Measurements from ENCODE around the gene LINGO4. TPM values are rescaled to one million over a fixed set of nuclear protein-coding genes. Genes with fewer than 3 reads are reported as not detected.
"Not testable (repeated sequence)": the region's sequence is repeated elsewhere in the genome, so short reads cannot be mapped to it uniquely, and the experiment has no call there.

Gene LINGO4
- total RNA-seq, 1 donor: not detected

- no peaks in the 10 kb centered on the region for H3K79me2 ChIP-seq (ENCODE audit: insufficient read depth, low read length)
- no peak overlapping the region for H3K4me3 ChIP-seq (ENCODE audit: insufficient read depth, low read length)
- TF ChIP-seq, protein P1, sequence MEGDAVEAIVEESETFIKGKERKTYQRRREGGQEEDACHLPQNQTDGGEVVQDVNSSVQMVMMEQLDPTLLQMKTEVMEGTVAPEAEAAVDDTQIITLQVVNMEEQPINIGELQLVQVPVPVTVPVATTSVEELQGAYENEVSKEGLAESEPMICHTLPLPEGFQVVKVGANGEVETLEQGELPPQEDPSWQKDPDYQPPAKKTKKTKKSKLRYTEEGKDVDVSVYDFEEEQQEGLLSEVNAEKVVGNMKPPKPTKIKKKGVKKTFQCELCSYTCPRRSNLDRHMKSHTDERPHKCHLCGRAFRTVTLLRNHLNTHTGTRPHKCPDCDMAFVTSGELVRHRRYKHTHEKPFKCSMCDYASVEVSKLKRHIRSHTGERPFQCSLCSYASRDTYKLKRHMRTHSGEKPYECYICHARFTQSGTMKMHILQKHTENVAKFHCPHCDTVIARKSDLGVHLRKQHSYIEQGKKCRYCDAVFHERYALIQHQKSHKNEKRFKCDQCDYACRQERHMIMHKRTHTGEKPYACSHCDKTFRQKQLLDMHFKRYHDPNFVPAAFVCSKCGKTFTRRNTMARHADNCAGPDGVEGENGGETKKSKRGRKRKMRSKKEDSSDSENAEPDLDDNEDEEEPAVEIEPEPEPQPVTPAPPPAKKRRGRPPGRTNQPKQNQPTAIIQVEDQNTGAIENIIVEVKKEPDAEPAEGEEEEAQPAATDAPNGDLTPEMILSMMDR (IDR thresholded peaks at IDR 0.05; ENCODE audit: extremely low read depth, low read depth, low read length): no peak
- no peak overlapping the region for H2AFZ ChIP-seq (ENCODE audit: low read length)
- H3K27me3 ChIP-seq (ENCODE audit: insufficient read depth, low read length): peaks cover 11% of the 10 kb centered on the region
- no peaks in the 10 kb centered on the region for H3K9me3 ChIP-seq (ENCODE audit: low read depth, low read length)
- no peak overlapping the region for H3K4me2 ChIP-seq (ENCODE audit: insufficient read depth, low read length)
- H3K36me3 ChIP-seq (ENCODE audit: insufficient read depth, low read length): no peaks in the 10 kb centered on the region
- no peaks in the 10 kb centered on the region for H4K20me1 ChIP-seq (ENCODE audit: insufficient read depth, low read length)
- no peak for DNase-seq (ENCODE audit: insufficient read length, low spot score, missing footprints)
- H3K4me1 ChIP-seq (ENCODE audit: insufficient read depth, low read length): no peaks in the 10 kb centered on the region
- H3K27ac ChIP-seq (ENCODE audit: low read depth, low read length): no peak overlapping the region
These were observed 22.5 kb downstream of the LINGO4 start for GRCh38 chr1:151782741-151783140.

- H2AFZ ChIP-seq (ENCODE audit: low read length); H3K27ac ChIP-seq (ENCODE audit: low read depth, low read length); H3K4me2 ChIP-seq (ENCODE audit: insufficient read depth, low read length); H3K4me1 ChIP-seq (ENCODE audit: insufficient read depth, low read length); H3K36me3 ChIP-seq (ENCODE audit: insufficient read depth, low read length); DNase-seq (ENCODE audit: insufficient read length, low spot score, missing footprints); H3K4me3 ChIP-seq (ENCODE audit: insufficient read depth, low read length); H3K79me2 ChIP-seq (ENCODE audit: insufficient read depth, low read length); H4K20me1 ChIP-seq (ENCODE audit: insufficient read depth, low read length); H3K9me3 ChIP-seq (ENCODE audit: low read depth, low read length): not testable (repeated sequence)
- H3K27me3 ChIP-seq (ENCODE audit: insufficient read depth, low read length): peaks cover 11% of the 10 kb centered on the region
These were observed 23.2 kb downstream of the LINGO4 start for GRCh38 chr1:151782026-151782425.

GRCh38 chr1:151780736-151781135, 24.5 kb downstream of the LINGO4 start:
- H3K4me2 ChIP-seq (ENCODE audit: insufficient read depth, low read length); H4K20me1 ChIP-seq (ENCODE audit: insufficient read depth, low read length); H3K36me3 ChIP-seq (ENCODE audit: insufficient read depth, low read length); H3K4me3 ChIP-seq (ENCODE audit: insufficient read depth, low read length); H3K27ac ChIP-seq (ENCODE audit: low read depth, low read length); H3K9me3 ChIP-seq (ENCODE audit: low read depth, low read length); H2AFZ ChIP-seq (ENCODE audit: low read length); H3K27me3 ChIP-seq (ENCODE audit: insufficient read depth, low read length); DNase-seq (ENCODE audit: insufficient read length, low spot score, missing footprints); H3K79me2 ChIP-seq (ENCODE audit: insufficient read depth, low read length); H3K4me1 ChIP-seq (ENCODE audit: insufficient read depth, low read length): not testable (repeated sequence)

DNA sequence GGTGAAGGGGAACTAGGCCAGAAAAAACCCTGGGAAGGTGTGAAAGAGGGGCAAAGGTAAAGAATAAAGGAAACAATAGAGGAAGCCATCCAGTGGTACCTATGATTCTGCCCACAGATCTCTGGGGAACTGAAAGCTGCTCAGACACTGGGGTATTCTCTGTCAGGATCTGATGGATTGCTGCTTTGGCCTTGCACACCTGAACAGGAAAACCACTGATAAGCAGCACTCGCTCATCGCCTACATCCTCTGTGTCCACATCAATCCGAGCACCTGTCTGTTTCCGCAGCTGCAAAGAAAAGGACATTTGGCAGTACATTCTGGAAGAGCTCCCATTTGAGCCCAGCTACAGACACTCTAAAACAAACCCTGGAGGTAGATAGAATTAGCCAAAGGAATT, 25.4 kb downstream of the LINGO4 start:
- TF ChIP-seq, protein P1 (IDR thresholded peaks at IDR 0.05; ENCODE audit: extremely low read depth, low read depth, low read length): no peak

DNA sequence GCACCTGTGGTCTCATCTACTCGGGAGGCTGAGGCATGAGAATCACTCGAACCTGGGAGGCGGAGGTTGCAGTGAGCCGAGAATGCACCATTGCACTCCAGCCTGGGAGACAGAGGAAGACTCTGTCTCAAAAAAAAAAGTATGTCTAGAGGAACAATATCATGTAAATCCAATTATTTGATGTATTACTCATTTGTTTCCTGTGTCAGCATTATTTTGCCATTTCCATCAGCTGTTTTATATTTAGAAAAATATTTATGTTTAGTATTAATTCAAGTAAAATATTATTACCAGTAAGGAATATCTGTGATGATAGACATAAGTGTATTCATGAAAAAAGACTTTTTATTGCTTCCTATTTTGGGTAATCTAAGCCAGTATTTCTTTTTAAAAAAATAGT, 27.9 kb downstream of the LINGO4 start:
- Histone ChIP-seq H2AFZ (ENCODE audit: low read length) (no peak overlapping the region), H3K27me3 (ENCODE audit: insufficient read depth, low read length) (no peaks in the 10 kb centered on the region), H3K9me3 (ENCODE audit: low read depth, low read length) (no peaks in the 10 kb centered on the region), H3K4me2 (ENCODE audit: insufficient read depth, low read length) (no peak overlapping the region), H4K20me1 (ENCODE audit: insufficient read depth, low read length) (no peaks in the 10 kb centered on the region), H3K27ac (ENCODE audit: low read depth, low read length) (no peak overlapping the region), H3K79me2 (ENCODE audit: insufficient read depth, low read length) (no peaks in the 10 kb centered on the region), H3K4me3 (ENCODE audit: insufficient read depth, low read length) (no peak overlapping the region), H3K4me1 (ENCODE audit: insufficient read depth, low read length) (peaks cover 5% of the 10 kb centered on the region), H3K36me3 (ENCODE audit: insufficient read depth, low read length) (no peaks in the 10 kb centered on the region)
- DNase-seq (ENCODE audit: insufficient read length, low spot score, missing footprints): no peak
- TF ChIP-seq, protein P1 (IDR thresholded peaks at IDR 0.05; ENCODE audit: extremely low read depth, low read depth, low read length): no peak

More for the DNA sequence above, 25.4 kb downstream of the LINGO4 start:
- H2AFZ ChIP-seq (ENCODE audit: low read length): no peak overlapping the region
- no peaks in the 10 kb centered on the region for H3K36me3 ChIP-seq (ENCODE audit: insufficient read depth, low read length)
- H3K27me3 ChIP-seq (ENCODE audit: insufficient read depth, low read length): peaks cover 6% of the 10 kb centered on the region
- H3K4me2 ChIP-seq (ENCODE audit: insufficient read depth, low read length): no peak overlapping the region
- H3K79me2 ChIP-seq (ENCODE audit: insufficient read depth, low read length): no peaks in the 10 kb centered on the region
- no peaks in the 10 kb centered on the region for H3K9me3 ChIP-seq (ENCODE audit: low read depth, low read length)
- H3K4me1 ChIP-seq (ENCODE audit: insufficient read depth, low read length): no peaks in the 10 kb centered on the region
- H4K20me1 ChIP-seq (ENCODE audit: insufficient read depth, low read length): no peaks in the 10 kb centered on the region
- no peak for DNase-seq (ENCODE audit: insufficient read length, low spot score, missing footprints)
- H3K4me3 ChIP-seq (ENCODE audit: insufficient read depth, low read length): no peak overlapping the region
- H3K27ac ChIP-seq (ENCODE audit: low read depth, low read length): no peak overlapping the region

All from osteoblast (primary cell).